Lung (tissue), 12 donors: ENCODE measurements around the gene ERP44. TPM values are rescaled to one million over a fixed set of nuclear protein-coding genes. Genes with fewer than 3 reads are reported as not detected.

Experiments
- ATAC-seq: fragments of 200-7000 bp; cut with Tn5 transposase; one replicate; pipeline ENCODE4 v1.9.1; 2020; ENCODE audit warnings: moderate number of reproducible peaks; ENCODE audit not compliant: insufficient read depth, low FRiP score
- DNase-seq, 3 donors: peaks; one replicate each; pipeline ENCODE4 v3.0.0-alpha.2; 2013 to 2017
- H3K27ac ChIP-seq, 2 donors: one replicate each; pipeline ENCODE4 v1.5.1; 2013; ENCODE audit warnings: mild to moderate bottlenecking in 2 of 2, moderate library complexity in 2 of 2, control low read depth in 1 of 2, inconsistent platforms in 1 of 2, low read depth in 1 of 2, low read length in 1 of 2
- H3K27me3 ChIP-seq, 3 donors: one replicate each; pipeline ENCODE4 v1.5.1; 2013; ENCODE audit warnings: low read length in 2 of 3; ENCODE audit not compliant: control insufficient read depth in 3 of 3, insufficient read depth in 3 of 3
- H3K36me3 ChIP-seq, 4 donors: one replicate each; pipeline ENCODE4 v1.5.1; 2013; ENCODE audit warnings: low read length in 4 of 4, mild to moderate bottlenecking in 1 of 4, moderate library complexity in 1 of 4; ENCODE audit not compliant: control insufficient read depth in 4 of 4, insufficient read depth in 4 of 4
- H3K4me1 ChIP-seq, 5 donors: one replicate each; pipeline ENCODE4 v1.5.1; 2013; ENCODE audit warnings: low read length in 5 of 5, mild to moderate bottlenecking in 2 of 5, moderate library complexity in 1 of 5; ENCODE audit not compliant: control insufficient read depth in 5 of 5, insufficient read depth in 5 of 5
- H3K4me3 ChIP-seq: one replicate; pipeline ENCODE4 v1.5.1; 2013; ENCODE audit warnings: mild to moderate bottlenecking, control low read depth, moderate library complexity
- H3K9ac ChIP-seq, 2 donors: one replicate each; pipeline ENCODE4 v1.5.1; 2013; ENCODE audit warnings: low read length in 2 of 2, control low read depth in 1 of 2; ENCODE audit not compliant: insufficient read depth in 1 of 2
- H3K9me3 ChIP-seq, 4 donors: one replicate each; pipeline ENCODE4 v1.5.1; 2013; ENCODE audit warnings: low read length in 3 of 4, mild to moderate bottlenecking in 1 of 4, moderate library complexity in 1 of 4; ENCODE audit not compliant: control insufficient read depth in 4 of 4, insufficient read depth in 3 of 4
- CTCF ChIP-seq: IDR thresholded peaks from 2 replicates; pipeline ENCODE4 v1.5.1; 2012; ENCODE audit warnings: mild to moderate bottlenecking; ENCODE audit errors: control extremely low read depth, extremely low read depth
- WGBS, 2 donors: extraction: QIAGEN DNeasy Blood & Tissue Kit; methylation state at CpG; one replicate each; pipeline ENCODE4 v1.1.7; 2013; 5-methylcytosine and 5-hydroxymethylcytosine counted together
- polyA plus RNA-seq, 2 donors: library from polyadenylated mRNA; stranded (reverse); fragments of 200-250 nt; gene quantifications; one replicate each; pipeline ENCODE4 v1.2.1, GENCODE V29; 2013
- total RNA-seq, 2 donors: library from RNA; depleted of rRNA in 1 of 2; stranded (reverse); fragments of >200 nt in 1 of 2; gene quantifications; one replicate each; pipeline ENCODE4 v1.2.1, GENCODE V29; 2014 to 2021
- donor health status: control.
- donor health status: control.
- donor health status: Bipolar disorder and iron deficiency.
- donor health status: healthy.
- donor health status: DM: yes; HTN: yes; CAD: no.

Gene ERP44
- total and polyA plus RNA-seq, 4 donors, result 22.6 to 27.6 (median 27.0) TPM

GRCh38 chr9:100074093-100074492, 24.7 kb downstream of the ERP44 start:
- Histone ChIP-seq H3K36me3 (peaks cover 0 to 2% (median 0%) of the 10 kb centered on the region in 4 donors), H3K9ac (no peak overlapping the region)

GRCh38 chr9:100072805-100073204, 26.0 kb downstream of the ERP44 start:
- H3K4me1 ChIP-seq, result peaks cover 0 to 16% (median 7%) of the 10 kb centered on the region in 5 donors
- peak in 2 of 3 donors; percentile 29 to 68 for DNase-seq
- H3K27ac ChIP-seq, result no peak overlapping the region
- no peak overlapping the region for H3K9ac ChIP-seq
- TF ChIP-seq CTCF, result no peak
- H3K27me3 ChIP-seq, result no peaks in the 10 kb centered on the region
- H3K9me3 ChIP-seq, result no peaks in the 10 kb centered on the region
- ATAC-seq, result no peak
- WGBS, 2 donors, result 58 to 81% methylated on average over 2 of the region's 2 CpGs
- no peak overlapping the region for H3K4me3 ChIP-seq
- peaks cover 0 to 2% (median 0%) of the 10 kb centered on the region in 4 donors for H3K36me3 ChIP-seq

More at GRCh38 chr9:100074093-100074492, 24.7 kb downstream of the ERP44 start:
- DNase-seq (peak in 1 of 3 donors; percentile 24), ATAC-seq (no peak)
- H3K4me1 ChIP-seq, result peaks cover 0 to 16% (median 7%) of the 10 kb centered on the region in 5 donors
- H3K9me3 ChIP-seq, result no peaks in the 10 kb centered on the region
- no peak for TF ChIP-seq CTCF
- 83 to 92% methylated on average over 6 of the region's 6 CpGs for WGBS, 2 donors
- no peak overlapping the region for H3K27ac ChIP-seq
- no peak overlapping the region for H3K4me3 ChIP-seq
- no peaks in the 10 kb centered on the region for H3K27me3 ChIP-seq

- Histone ChIP-seq H3K9ac (no peak overlapping the region), H3K4me1 (peaks cover 0 to 16% (median 7%) of the 10 kb centered on the region in 5 donors), H3K36me3 (peaks cover 0 to 2% (median 0%) of the 10 kb centered on the region in 4 donors), H3K27me3 (no peaks in the 10 kb centered on the region), H3K27ac (no peak overlapping the region), H3K9me3 (no peaks in the 10 kb centered on the region), H3K4me3 (no peak overlapping the region)
- 93 to 94% methylated on average over 2 of the region's 2 CpGs for WGBS, 2 donors
- no peak for ATAC-seq
- DNase-seq, result no peak
- TF ChIP-seq CTCF, result no peak
Measured at GRCh38 chr9:100071271-100071670, 27.5 kb downstream of the ERP44 start.
